SK-N-SH treated with all-trans-retinoic acid at 6 μM for 48 hours (cell line): ENCODE measurements around the gene GRIK1.

Source experiments
- ATAC-seq: fragments of 200-7000 bp; cut with Tn5 transposase; 3 replicates; pipeline ENCODE4 v1.9.1; 2020; ENCODE audit warnings: mild to moderate bottlenecking, moderate library complexity
- ARNTL ChIP-seq: fragments of 450-650 bp; formaldehyde crosslinking; IDR thresholded peaks from 2 replicates; pipeline ENCODE4 v1.5.0; 2020; ENCODE audit warnings: low read depth, mild to moderate bottlenecking, moderate library complexity, borderline replicate concordance
- BACH2 ChIP-seq: fragments of 250-450 bp; sonication (Bioruptor Pico); IDR thresholded peaks from 2 replicates; pipeline ENCODE4 v1.9.0; 2021; ENCODE audit warnings: mild to moderate bottlenecking, borderline replicate concordance
- CREB5 ChIP-seq: fragments of 250-450 bp; sonication (Bioruptor Pico); IDR thresholded peaks from 2 replicates; pipeline ENCODE4 v1.5.1; 2020; ENCODE audit warnings: low read depth, mild to moderate bottlenecking, moderate library complexity
- CSDC2 ChIP-seq: fragments of 250-450 bp; sonication (Bioruptor Pico); IDR thresholded peaks from 2 replicates; pipeline ENCODE4 v1.5.0; 2020; ENCODE audit warnings: mild to moderate bottlenecking, moderate library complexity
- ESRRG ChIP-seq: fragments of 250-450 bp; sonication (Bioruptor Pico); IDR thresholded peaks from 2 replicates; pipeline ENCODE4 v1.6.1; 2021; ENCODE audit warnings: mild to moderate bottlenecking
- GLIS3 ChIP-seq: fragments of 250-450 bp; sonication (Bioruptor Pico); IDR thresholded peaks from 2 replicates; pipeline ENCODE4 v1.5.0; 2020; ENCODE audit warnings: mild to moderate bottlenecking, moderate library complexity
- ISL1 ChIP-seq: fragments of 250-450 bp; sonication (Bioruptor Pico); IDR thresholded peaks from 2 replicates; pipeline ENCODE4 v2.1.2; 2022; ENCODE audit warnings: mild to moderate bottlenecking, moderate library complexity
- OSR1 ChIP-seq: fragments of 250-450 bp; sonication (Bioruptor Pico); IDR thresholded peaks from 2 replicates; pipeline ENCODE4 v1.8.0; 2022; ENCODE audit warnings: moderate library complexity, mild to moderate bottlenecking, inconsistent platforms
- POU6F1 ChIP-seq: fragments of 250-450 bp; sonication (Bioruptor Pico); IDR thresholded peaks from 2 replicates; pipeline ENCODE4 v1.8.0; 2021; ENCODE audit warnings: low read depth, mild to moderate bottlenecking, moderate library complexity, borderline replicate concordance
- PPARA ChIP-seq: fragments of 250-450 bp; sonication (Bioruptor Pico); IDR thresholded peaks from 2 replicates; pipeline ENCODE4 v1.5.0; 2020; ENCODE audit warnings: mild to moderate bottlenecking, borderline replicate concordance
- RARB ChIP-seq: fragments of 250-450 bp; sonication (Bioruptor Pico); IDR thresholded peaks from 2 replicates; pipeline ENCODE4 v1.8.0; 2021; ENCODE audit warnings: mild to moderate bottlenecking, moderate library complexity
- SNAI2 ChIP-seq: fragments of 250-450 bp; sonication (Bioruptor Pico); IDR thresholded peaks from 2 replicates; pipeline ENCODE4 v1.5.0; 2020; ENCODE audit warnings: mild to moderate bottlenecking, moderate library complexity
- TCF4 ChIP-seq: fragments of 250-450 bp; sonication (Bioruptor Pico); IDR thresholded peaks from 2 replicates; pipeline ENCODE4 v1.8.0; 2021; ENCODE audit warnings: mild to moderate bottlenecking, moderate library complexity, borderline replicate concordance
- TOX ChIP-seq: fragments of 250-450 bp; sonication (Bioruptor Pico); IDR thresholded peaks from 2 replicates; pipeline ENCODE4 v1.8.0; 2021; ENCODE audit warnings: mild to moderate bottlenecking, moderate library complexity, borderline replicate concordance
- ZC3H10 ChIP-seq: fragments of 250-450 bp; sonication (Bioruptor Pico); IDR thresholded peaks from 2 replicates; pipeline ENCODE4 v1.5.1; 2021; ENCODE audit warnings: mild to moderate bottlenecking, moderate library complexity
- ZFP3 ChIP-seq: fragments of 250-450 bp; sonication (Bioruptor Pico); IDR thresholded peaks from 2 replicates; pipeline ENCODE4 v1.5.0; 2020; ENCODE audit warnings: mild to moderate bottlenecking, moderate library complexity
- ZNF565 ChIP-seq: fragments of 450-650 bp; formaldehyde crosslinking; conservative IDR thresholded peaks from 2 replicates; pipeline ENCODE4 v1.5.0; 2020; ENCODE audit warnings: low read depth, mild to moderate bottlenecking, moderate library complexity
- ZNF70 ChIP-seq: fragments of 450-650 bp; formaldehyde crosslinking; IDR thresholded peaks from 2 replicates; pipeline ENCODE4 v1.5.0; 2020; ENCODE audit warnings: mild to moderate bottlenecking, moderate library complexity
- ZNF8 ChIP-seq: fragments of 450-650 bp; formaldehyde crosslinking; IDR thresholded peaks from 2 replicates; pipeline ENCODE4 v1.5.0; 2020; ENCODE audit warnings: mild to moderate bottlenecking, moderate library complexity
- TF ChIP-seq, protein P1 (sequence below): fragments of 250-450 bp; sonication (Bioruptor Pico); IDR thresholded peaks from 2 replicates; pipeline ENCODE4 v1.5.0; 2020; ENCODE audit warnings: mild to moderate bottlenecking, moderate library complexity
- TF ChIP-seq, protein P2 (sequence below): fragments of 250-450 bp; sonication (Bioruptor Pico); IDR thresholded peaks from 2 replicates; pipeline ENCODE4 v1.8.0; 2020; ENCODE audit warnings: mild to moderate bottlenecking, moderate library complexity, borderline replicate concordance

The GRIK1 gene

DNA sequence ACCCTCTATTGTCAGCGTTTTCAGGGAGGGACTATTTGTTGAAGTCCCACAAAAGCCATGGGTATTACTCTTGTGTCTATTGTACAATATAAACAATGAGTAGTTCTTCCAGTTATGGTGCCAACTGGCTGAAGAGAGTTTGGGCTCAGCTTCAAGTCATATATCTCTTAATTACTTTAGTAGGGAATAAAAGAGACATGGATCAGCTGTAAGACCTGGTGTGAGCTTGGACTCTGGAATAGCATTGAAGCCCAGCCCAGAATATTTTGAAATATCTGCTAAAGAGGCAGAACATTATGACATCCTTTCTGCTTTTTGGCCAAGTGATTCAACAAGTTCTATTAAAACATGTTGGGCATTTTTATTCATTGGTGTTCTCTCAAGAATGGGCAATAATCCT lies 416.1 kb downstream of the GRIK1 start:
- TF ChIP-seq ZC3H10 (CRISPR knock-in tag): no peak
- no peak for TF ChIP-seq ISL1 (CRISPR knock-in tag)
- TF ChIP-seq ZNF70 (CRISPR knock-in tag): no peak
- no peak for TF ChIP-seq SNAI2 (CRISPR knock-in tag)
- no peak for TF ChIP-seq CREB5 (CRISPR knock-in tag)
- no peak for TF ChIP-seq PPARA (CRISPR knock-in tag)
- TF ChIP-seq ARNTL (CRISPR knock-in tag): no peak
- no peak for TF ChIP-seq OSR1
- no peak for TF ChIP-seq GLIS3 (CRISPR knock-in tag)
- TF ChIP-seq, protein P1, sequence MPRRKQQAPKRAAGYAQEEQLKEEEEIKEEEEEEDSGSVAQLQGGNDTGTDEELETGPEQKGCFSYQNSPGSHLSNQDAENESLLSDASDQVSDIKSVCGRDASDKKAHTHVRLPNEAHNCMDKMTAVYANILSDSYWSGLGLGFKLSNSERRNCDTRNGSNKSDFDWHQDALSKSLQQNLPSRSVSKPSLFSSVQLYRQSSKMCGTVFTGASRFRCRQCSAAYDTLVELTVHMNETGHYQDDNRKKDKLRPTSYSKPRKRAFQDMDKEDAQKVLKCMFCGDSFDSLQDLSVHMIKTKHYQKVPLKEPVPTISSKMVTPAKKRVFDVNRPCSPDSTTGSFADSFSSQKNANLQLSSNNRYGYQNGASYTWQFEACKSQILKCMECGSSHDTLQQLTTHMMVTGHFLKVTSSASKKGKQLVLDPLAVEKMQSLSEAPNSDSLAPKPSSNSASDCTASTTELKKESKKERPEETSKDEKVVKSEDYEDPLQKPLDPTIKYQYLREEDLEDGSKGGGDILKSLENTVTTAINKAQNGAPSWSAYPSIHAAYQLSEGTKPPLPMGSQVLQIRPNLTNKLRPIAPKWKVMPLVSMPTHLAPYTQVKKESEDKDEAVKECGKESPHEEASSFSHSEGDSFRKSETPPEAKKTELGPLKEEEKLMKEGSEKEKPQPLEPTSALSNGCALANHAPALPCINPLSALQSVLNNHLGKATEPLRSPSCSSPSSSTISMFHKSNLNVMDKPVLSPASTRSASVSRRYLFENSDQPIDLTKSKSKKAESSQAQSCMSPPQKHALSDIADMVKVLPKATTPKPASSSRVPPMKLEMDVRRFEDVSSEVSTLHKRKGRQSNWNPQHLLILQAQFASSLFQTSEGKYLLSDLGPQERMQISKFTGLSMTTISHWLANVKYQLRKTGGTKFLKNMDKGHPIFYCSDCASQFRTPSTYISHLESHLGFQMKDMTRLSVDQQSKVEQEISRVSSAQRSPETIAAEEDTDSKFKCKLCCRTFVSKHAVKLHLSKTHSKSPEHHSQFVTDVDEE (CRISPR knock-in tag): no peak
- TF ChIP-seq ZNF565 (CRISPR knock-in tag): no peak
- no peak for TF ChIP-seq TCF4 (CRISPR knock-in tag)
- TF ChIP-seq ESRRG: no peak
- no peak for TF ChIP-seq CSDC2
- no peak for TF ChIP-seq RARB (CRISPR knock-in tag)
- TF ChIP-seq BACH2 (CRISPR knock-in tag): no peak
- no peak for TF ChIP-seq TOX (CRISPR knock-in tag)
- TF ChIP-seq ZFP3 (CRISPR knock-in tag): no peak

GRCh38 chr21:29521872-29522271 lies 417.9 kb downstream of the GRIK1 start:
- ATAC-seq: no peak

More for the DNA sequence above, 416.1 kb downstream of the GRIK1 start:
- ATAC-seq: no peak

More at GRCh38 chr21:29521872-29522271, 417.9 kb downstream of the GRIK1 start:
- TF ChIP-seq OSR1 (no peak), ZNF8 (CRISPR knock-in tag) (no peak), TCF4 (CRISPR knock-in tag) (no peak), GLIS3 (CRISPR knock-in tag) (no peak), PPARA (CRISPR knock-in tag) (no peak), TOX (CRISPR knock-in tag) (no peak), ZC3H10 (CRISPR knock-in tag) (no peak), ESRRG (no peak), ARNTL (CRISPR knock-in tag) (no peak), ISL1 (CRISPR knock-in tag) (no peak), POU6F1 (CRISPR knock-in tag) (no peak), CREB5 (CRISPR knock-in tag) (no peak), RARB (CRISPR knock-in tag) (no peak)
- TF ChIP-seq, protein P2, sequence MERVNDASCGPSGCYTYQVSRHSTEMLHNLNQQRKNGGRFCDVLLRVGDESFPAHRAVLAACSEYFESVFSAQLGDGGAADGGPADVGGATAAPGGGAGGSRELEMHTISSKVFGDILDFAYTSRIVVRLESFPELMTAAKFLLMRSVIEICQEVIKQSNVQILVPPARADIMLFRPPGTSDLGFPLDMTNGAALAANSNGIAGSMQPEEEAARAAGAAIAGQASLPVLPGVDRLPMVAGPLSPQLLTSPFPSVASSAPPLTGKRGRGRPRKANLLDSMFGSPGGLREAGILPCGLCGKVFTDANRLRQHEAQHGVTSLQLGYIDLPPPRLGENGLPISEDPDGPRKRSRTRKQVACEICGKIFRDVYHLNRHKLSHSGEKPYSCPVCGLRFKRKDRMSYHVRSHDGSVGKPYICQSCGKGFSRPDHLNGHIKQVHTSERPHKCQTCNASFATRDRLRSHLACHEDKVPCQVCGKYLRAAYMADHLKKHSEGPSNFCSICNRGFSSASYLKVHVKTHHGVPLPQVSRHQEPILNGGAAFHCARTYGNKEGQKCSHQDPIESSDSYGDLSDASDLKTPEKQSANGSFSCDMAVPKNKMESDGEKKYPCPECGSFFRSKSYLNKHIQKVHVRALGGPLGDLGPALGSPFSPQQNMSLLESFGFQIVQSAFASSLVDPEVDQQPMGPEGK (CRISPR knock-in tag): no peak
- TF ChIP-seq, protein P1 (CRISPR knock-in tag): no peak
